GM10266 (cell line): ENCODE measurements around the gene MCF2L2.

ENCODE experiments used
- DNase-seq: peaks from one replicate; pipeline ENCODE4 v3.0.0; 2012; ENCODE audit errors: extremely low spot score
- TF ChIP-seq, protein P1 (sequence below): IDR thresholded peaks from 2 replicates; pipeline ENCODE4 v1.5.1; 2012; ENCODE audit warnings: mild to moderate bottlenecking, low read depth; ENCODE audit not compliant: control insufficient read depth, insufficient read depth; ENCODE audit errors: missing control alignments

Gene MCF2L2

DNA sequence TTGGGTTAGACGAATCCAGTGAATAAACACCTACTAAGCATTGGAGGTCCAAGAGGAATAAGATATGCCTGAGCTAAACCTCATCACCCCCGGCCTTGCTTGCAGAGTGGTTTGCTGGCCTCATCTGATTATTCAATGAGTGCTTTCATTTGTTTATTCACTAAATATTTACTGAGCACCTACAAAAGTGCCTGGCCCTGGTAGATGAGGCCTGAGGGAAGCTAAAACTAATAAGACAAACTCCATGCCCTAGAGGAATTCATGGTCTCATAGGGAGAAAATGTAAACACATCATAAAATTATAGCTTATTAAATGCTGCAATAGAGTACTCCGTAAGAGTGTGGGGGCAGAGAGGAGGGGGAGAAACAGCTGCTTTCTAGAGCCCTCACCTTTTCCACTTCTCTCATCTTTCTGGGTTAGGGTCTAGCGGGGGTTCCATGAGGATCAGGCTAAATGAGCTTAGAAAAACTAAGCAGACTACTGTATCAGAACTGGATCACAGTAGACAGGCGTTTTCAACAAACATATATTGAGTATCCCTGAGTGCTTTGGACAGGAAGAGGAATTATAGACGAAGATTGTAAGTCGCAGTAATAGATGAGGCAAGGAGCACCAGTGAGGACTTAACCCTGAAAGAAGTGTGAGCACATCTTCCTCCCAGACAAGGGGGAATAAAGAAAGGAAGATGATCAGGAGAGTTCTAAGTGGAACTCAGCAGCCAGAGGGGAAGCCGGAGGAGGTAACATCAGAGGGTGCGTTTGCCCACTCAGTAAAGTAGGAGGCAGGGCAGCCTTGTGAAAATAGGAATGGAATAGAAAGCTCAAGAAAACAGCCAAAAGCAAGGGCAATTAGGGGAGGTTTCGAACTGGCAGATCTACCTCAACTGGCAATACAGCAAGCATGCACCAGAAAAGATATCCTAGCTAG lies 234.4 kb downstream of the MCF2L2 start:
- no peak for DNase-seq
- TF ChIP-seq, protein P1, sequence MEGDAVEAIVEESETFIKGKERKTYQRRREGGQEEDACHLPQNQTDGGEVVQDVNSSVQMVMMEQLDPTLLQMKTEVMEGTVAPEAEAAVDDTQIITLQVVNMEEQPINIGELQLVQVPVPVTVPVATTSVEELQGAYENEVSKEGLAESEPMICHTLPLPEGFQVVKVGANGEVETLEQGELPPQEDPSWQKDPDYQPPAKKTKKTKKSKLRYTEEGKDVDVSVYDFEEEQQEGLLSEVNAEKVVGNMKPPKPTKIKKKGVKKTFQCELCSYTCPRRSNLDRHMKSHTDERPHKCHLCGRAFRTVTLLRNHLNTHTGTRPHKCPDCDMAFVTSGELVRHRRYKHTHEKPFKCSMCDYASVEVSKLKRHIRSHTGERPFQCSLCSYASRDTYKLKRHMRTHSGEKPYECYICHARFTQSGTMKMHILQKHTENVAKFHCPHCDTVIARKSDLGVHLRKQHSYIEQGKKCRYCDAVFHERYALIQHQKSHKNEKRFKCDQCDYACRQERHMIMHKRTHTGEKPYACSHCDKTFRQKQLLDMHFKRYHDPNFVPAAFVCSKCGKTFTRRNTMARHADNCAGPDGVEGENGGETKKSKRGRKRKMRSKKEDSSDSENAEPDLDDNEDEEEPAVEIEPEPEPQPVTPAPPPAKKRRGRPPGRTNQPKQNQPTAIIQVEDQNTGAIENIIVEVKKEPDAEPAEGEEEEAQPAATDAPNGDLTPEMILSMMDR: no peak

DNA sequence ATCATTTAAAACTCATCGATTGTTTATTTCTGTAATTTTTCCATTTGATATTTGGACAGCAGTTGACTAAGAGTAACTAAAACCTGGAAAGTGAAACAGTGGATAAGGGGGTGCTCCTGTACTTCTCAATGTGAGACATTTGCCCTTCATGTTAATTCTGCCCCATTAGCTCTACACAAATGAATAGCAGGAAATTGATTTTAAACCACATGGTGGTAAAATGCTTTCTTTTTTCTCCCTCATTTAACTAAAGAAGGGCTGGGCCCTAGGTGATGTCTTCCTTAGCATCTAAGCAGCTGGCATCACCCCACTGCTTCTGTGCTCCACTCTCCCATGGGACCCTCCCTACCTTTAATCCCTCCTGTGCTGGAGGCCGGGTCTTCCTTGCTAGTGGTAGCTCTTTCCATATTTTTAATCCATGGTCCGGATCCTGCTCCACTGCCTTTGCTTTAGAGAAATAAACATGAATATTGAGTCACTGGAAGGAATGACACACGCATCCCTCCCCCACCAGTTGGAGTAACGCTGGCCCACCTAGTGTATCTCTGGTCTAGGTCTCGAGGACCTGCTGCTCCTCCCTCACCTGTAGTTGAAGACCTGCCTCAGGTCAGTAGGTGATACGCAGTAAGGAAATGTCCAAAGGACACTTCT lies 235.6 kb downstream of the MCF2L2 start:
- TF ChIP-seq, protein P1: no peak
- DNase-seq: no peak

DNA sequence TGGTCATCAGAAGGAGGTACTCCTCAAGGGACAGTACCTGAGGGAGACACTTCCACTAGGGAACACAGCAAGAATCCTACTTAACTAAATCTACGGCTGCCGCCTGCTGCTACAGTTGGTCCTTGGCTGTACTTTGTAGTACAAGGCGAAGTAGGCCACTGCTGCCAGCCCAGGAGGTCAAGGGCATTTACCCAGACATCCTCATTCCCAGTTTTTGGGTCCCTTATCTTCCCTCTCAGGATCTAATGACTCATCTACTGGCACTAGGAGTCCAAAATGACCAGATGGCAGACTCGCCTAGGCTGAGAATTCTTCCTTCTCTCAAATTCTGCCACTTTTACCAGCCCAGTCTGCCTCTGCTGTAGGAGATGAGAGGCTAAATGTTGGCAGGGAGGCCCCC lies 238.8 kb downstream of the MCF2L2 start:
- DNase-seq: no peak
- TF ChIP-seq, protein P1: no peak

DNA sequence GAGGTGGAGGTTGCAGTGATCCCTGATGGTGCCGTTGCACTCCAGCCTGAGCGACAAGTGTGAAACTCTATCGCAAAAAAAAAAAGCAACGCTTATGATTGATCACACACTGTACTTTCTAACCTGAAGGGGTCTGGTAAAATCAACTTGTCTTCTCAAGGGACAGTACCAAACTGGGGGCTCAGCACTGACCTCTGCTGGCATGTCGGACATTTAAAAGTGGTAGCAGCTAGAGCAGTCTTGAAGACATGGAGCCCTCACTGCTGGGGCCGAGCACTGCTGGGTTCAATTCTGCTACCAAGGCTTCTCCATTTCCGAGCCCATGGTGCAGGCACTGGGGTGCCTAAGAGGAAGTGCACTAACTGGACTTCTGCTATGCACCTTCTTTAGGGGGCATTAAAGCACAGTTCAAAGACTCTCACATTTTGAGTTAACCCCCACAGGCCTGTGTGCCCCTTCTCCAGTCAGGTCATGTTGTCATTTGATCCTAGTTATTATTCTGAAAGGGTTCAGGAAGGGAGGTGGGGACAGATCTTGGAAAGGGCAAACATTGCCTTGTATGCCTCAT lies 239.4 kb downstream of the MCF2L2 start:
- DNase-seq: peak; percentile 71

DNA sequence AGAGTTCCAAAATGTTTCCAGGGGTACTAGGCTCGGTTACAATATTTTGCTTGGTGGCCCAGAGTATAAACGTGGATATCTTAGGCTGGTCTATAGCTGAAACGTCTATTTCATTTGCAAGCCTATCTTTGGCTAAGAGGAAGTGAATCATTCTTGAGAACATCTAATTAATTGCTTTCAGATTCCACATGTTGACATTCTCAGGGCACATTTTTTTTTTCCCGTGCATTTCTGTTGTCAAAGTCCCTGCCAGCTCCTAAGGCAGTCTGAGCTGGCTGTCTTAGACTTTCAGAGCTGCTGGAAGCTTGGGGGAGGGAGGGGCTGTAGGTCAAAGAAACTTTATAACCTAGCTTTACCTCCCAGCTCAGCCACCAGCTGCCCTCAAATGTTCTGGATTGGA lies 242.7 kb downstream of the MCF2L2 start:
- TF ChIP-seq, protein P1: no peak
- DNase-seq: no peak

More for the DNA sequence above, 239.4 kb downstream of the MCF2L2 start:
- TF ChIP-seq, protein P1: peak; percentile 70

DNA sequence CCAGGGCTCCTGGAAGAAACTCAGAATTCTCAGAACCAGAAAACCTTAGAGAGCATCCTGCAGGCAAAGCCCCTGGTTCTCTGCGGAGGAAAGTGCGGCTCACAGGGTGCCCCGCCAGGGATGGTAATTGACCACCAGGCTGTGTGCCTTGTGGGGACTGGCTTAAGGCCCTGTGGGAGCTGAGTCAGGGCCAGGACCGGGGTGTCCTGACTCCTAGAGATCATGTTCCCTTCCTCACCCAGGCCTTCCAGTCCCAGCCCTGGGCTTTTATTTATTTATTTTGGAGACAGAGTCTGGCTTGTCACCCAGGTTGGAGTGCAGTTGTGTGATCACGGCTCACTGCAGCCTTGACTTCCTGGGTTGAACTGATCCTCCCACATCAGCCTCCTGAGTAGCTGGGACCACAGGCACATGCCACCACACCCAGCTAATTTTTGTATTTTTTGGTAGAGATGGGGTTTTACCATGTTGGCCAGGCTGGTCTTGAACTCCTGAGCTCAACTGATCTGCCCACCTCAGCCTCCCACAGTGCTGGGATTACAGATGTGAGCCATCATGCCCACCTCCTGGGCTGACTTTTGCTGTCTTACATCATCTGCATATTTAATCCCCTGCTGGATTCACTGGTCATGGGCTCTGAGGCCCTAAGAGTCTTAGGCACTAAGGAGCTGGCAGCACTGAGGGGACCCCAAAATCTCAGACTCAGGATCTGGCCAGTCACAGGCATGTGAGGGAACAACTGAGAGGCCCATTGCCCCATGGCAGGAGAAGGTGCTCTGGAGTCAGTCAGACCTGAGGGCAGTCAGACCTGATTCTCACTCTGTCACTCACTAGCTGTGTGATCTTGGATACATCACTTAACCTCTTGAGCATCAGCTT lies 245.4 kb downstream of the MCF2L2 start:
- TF ChIP-seq, protein P1: no peak
- no peak for DNase-seq
